ENCODE data around the gene OLFML2B. TPM values are rescaled to one million over a fixed set of nuclear protein-coding genes. Genes with fewer than 3 reads are reported as not detected.

OLFML2B gene
- total and polyA plus RNA-seq, 2 of the 4 experiments (the other 2 are of a cell fraction), result 0.36 to 0.74 TPM

DNA sequence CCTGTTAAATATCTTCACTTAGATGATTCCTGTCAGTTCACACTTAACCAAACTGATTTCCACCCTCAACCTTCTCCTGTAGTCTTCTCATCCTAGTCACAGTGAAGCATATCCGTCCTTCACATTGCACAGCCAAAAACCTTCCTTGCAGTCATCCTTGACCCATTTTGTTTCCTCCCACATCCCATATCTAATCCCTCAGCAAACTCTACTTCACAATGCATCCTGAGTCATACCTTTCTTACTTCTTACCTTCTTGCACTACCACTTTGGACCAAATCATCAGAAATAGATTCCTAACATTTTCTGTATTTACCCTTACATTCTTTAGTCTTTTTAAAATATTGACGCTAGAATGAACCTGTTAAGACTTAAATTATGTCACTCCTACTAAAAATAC, 86.9 kb downstream of the OLFML2B start:
- no peak overlapping the region for H2BK20ac ChIP-seq (ENCODE audit: low read depth, low read length)
- no peak overlapping the region for H2BK15ac ChIP-seq (ENCODE audit: low read depth, low read length)
- no peak overlapping the region for H3K4me2 ChIP-seq (ENCODE audit: low read depth, low read length)
- no peak overlapping the region for H3K27ac ChIP-seq (ENCODE audit: insufficient read depth, low read length)
- no peak overlapping the region for H2AK9ac ChIP-seq (replicated peaks; ENCODE audit: low read depth, low read length, poor library complexity)
- no peak overlapping the region for H2BK5ac ChIP-seq (ENCODE audit: low read depth, low read length, poor library complexity, severe bottlenecking)
- H3K9me3 ChIP-seq (ENCODE audit: control insufficient read depth, insufficient read depth, low read length), result no peaks in the 10 kb centered on the region
- no peak overlapping the region for H3K9ac ChIP-seq (ENCODE audit: low read depth, low read length)
- DNase-seq (no peak), ATAC-seq (ENCODE audit: low read depth) (no peak)
- TF ChIP-seq, protein P1, sequence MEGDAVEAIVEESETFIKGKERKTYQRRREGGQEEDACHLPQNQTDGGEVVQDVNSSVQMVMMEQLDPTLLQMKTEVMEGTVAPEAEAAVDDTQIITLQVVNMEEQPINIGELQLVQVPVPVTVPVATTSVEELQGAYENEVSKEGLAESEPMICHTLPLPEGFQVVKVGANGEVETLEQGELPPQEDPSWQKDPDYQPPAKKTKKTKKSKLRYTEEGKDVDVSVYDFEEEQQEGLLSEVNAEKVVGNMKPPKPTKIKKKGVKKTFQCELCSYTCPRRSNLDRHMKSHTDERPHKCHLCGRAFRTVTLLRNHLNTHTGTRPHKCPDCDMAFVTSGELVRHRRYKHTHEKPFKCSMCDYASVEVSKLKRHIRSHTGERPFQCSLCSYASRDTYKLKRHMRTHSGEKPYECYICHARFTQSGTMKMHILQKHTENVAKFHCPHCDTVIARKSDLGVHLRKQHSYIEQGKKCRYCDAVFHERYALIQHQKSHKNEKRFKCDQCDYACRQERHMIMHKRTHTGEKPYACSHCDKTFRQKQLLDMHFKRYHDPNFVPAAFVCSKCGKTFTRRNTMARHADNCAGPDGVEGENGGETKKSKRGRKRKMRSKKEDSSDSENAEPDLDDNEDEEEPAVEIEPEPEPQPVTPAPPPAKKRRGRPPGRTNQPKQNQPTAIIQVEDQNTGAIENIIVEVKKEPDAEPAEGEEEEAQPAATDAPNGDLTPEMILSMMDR (conservative IDR thresholded peaks at IDR 0.05; ENCODE audit: low read depth, low read length), result no peak
- TF ChIP-seq RCOR1 (IDR thresholded peaks at IDR 0.05; ENCODE audit: insufficient replicate concordance, low read length) (no peak), BHLHE40 (IDR thresholded peaks at IDR 0.05; ENCODE audit: low read depth, low read length) (no peak), USF2 (IDR thresholded peaks at IDR 0.05; ENCODE audit: low read depth, low read length) (no peak), CEBPB (IDR thresholded peaks at IDR 0.05; ENCODE audit: low read depth, low read length) (no peak), POLR2A (IDR thresholded peaks at IDR 0.05; ENCODE audit: low read depth, low read length) (no peak), NFE2L2 (IDR thresholded peaks at IDR 0.05; ENCODE audit: low read depth, low read length) (no peak), MAZ (IDR thresholded peaks at IDR 0.05; ENCODE audit: borderline replicate concordance, low read depth, low read length) (no peak)
- 100% methylated on average over 1 of the region's 2 CpGs; no CpG with 5 or more reads in 1 of the 2 experiments for WGBS, 2 experiments (ENCODE audit: extremely low coverage in 2 of 2, insufficient read length in 1 of 2)
- no peak overlapping the region for H3K56ac ChIP-seq (ENCODE audit: extremely low read depth, insufficient read depth, low read length)
- H4K5ac ChIP-seq (ENCODE audit: low read depth, low read length), result no peak overlapping the region
- ChIA-PET POLR2A (ENCODE audit: unreplicated experiment) (no interaction called here), CTCF (no interaction called here)
- intact Hi-C loops (cut with micrococcal nuclease) (no loop called here), dilution Hi-C loops (cut with HindIII; ENCODE audit: low sequenced_read_pairs, unreplicated experiment) (no loop called here), in situ Hi-C loops (cut with MboI; ENCODE audit: low sequenced_read_pairs) (no loop called here)
- BruUV-seq (replicated peaks), result no TSS peak
- H3K79me1 ChIP-seq (ENCODE audit: low read depth in 1 of 2, low read length in 2 of 2), result no peaks in the 10 kb centered on the region
- H3K4me1 ChIP-seq (ENCODE audit: control insufficient read depth, insufficient read depth, low read length), result no peaks in the 10 kb centered on the region
- H3K9me1 ChIP-seq (ENCODE audit: insufficient read depth, low read length), result 0 out of 2 replicates have a peak, but pooled peaks cover 2% of the 10 kb centered on the region
- H3K27me3 ChIP-seq (ENCODE audit: control insufficient read depth, insufficient read depth, low read length), result no peaks in the 10 kb centered on the region
- H3K18ac ChIP-seq (ENCODE audit: low read depth, low read length), result no peak overlapping the region
- no peak overlapping the region for H4K8ac ChIP-seq (ENCODE audit: low read depth in 2 of 2, low read length in 2 of 2)
- H2AK5ac ChIP-seq (ENCODE audit: low read depth, low read length), result no peak overlapping the region
- H3K14ac ChIP-seq (replicated peaks; ENCODE audit: low read depth, low read length), result no peak overlapping the region
- no peak overlapping the region for H3K23ac ChIP-seq (ENCODE audit: low read depth, low read length)
- no peak overlapping the region for H3K4ac ChIP-seq (ENCODE audit: low read depth, low read length)
- H4K20me1 ChIP-seq (ENCODE audit: insufficient read depth, low read length), result peaks cover 2% of the 10 kb centered on the region; the same call in 1 of the 2 replicates
- H2BK120ac ChIP-seq (ENCODE audit: low read depth, low read length), result no peak overlapping the region
- H3K4me3 ChIP-seq (ENCODE audit: insufficient read depth, low read depth, low read length), result no peak overlapping the region
- no peak overlapping the region for H2AFZ ChIP-seq (replicated peaks; ENCODE audit: low read length, poor library complexity)
- no peak overlapping the region for H4K91ac ChIP-seq (ENCODE audit: insufficient read depth, low read depth, low read length)
- H3K36me3 ChIP-seq (ENCODE audit: control insufficient read depth, insufficient read depth, low read length), result no peaks in the 10 kb centered on the region

Data from IMR-90 (cell line).